DLD1 (cell line): Measurements from ENCODE around the gene LIMS2.

Experiments
- in situ Hi-C: cut with HindIII; loops from 2 replicates; pipeline ENCODE4 v1.10.0; 2017; ENCODE audit warnings: low sequenced_read_pairs

Gene LIMS2

DNA sequence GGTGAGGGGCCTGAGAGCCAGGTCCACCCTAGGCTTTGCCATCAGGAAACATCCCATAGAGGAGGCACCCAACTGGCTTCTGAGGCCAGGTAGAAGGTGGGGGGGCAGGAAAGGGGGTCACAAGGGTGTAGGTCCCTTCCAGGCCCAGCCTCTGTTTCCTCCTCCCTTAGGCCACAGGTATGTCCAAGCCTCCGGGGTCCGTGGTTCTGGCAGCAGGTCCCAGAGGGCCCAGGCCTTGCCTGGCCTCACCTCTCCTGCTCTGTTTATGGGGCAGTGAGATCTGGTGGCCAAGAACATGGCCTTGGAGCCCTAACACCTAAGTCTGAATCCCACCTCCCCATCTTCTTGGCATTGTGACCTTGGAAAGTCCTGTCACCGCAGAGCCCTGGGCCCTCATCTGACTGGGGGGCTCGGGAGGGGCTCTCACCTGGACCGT, 51.0 kb downstream of the LIMS2 start:
- in situ Hi-C loops: no loop called here

DNA sequence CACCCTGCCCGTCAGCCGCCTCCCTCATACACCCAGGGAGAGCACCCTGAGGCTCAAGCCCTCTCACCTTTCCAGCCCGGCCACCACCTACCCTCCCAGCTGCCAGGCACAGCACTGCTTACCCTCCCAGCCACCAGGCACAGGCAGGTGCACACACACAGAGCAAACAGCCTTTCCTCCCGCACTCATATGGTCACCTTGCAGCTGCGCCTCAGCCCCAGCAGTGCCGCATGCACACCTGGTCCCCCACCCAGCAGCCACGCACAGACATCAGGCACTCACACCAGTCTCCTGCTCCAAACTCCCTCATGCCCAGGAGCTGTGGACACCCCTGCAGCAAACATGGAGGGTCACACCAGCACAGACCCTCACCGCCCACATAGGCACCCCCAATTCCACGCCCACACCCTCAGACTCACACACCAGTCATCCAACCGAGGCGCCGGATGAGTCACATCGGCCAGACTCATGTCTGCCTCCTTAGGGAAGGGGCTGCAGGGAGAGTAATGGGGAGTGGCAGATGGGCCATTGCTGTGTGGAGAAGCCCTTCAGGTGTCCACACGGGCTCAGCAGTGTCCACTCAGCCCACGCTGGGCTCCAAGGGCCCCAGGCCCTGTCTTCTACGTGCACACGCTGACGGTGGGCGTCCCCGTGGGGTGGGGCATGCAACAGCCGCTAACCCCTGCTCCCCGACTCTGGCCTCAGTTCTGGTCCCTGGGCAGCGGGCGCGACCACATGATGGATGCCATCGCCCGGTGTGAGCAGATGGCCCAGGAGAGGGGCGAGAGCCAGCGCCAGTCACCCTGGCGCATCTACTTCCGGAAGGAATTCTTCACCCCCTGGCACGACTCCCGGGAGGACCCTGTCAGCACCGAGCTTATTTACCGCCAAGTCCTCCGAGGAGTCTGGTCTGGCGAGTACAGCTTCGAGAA, 51.7 kb downstream of the LIMS2 start:
- in situ Hi-C loops: no loop called here

GRCh38 chr2:127622561-127623387, 52.6 kb downstream of the LIMS2 start:
- in situ Hi-C loops: no loop called here

DNA sequence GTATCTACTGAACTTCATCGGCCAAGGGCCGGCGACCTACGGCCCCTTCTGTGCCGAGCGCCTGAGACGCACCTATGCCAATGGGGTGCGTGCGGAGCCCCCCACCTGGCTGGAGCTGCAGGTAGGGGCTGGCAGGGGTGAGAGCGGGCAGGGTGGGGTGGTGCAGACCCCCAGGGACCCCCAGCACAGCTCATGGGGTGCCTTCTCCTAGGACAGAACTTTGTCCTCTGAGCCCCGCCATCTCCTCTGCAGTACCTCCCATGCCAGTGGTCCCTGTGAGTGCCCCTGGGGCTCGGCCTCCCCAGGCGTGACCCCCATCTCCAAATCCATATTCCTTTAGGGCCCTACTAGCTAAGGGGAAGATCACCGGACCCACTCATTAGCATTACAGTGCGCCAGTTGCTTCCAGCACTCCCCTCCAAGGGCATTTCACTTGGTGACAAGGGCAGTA, 53.3 kb downstream of the LIMS2 start:
- in situ Hi-C loops: no loop called here

- in situ Hi-C loops: no loop called here
Measured at GRCh38 chr2:127620866-127621265, 54.5 kb downstream of the LIMS2 start.

DNA sequence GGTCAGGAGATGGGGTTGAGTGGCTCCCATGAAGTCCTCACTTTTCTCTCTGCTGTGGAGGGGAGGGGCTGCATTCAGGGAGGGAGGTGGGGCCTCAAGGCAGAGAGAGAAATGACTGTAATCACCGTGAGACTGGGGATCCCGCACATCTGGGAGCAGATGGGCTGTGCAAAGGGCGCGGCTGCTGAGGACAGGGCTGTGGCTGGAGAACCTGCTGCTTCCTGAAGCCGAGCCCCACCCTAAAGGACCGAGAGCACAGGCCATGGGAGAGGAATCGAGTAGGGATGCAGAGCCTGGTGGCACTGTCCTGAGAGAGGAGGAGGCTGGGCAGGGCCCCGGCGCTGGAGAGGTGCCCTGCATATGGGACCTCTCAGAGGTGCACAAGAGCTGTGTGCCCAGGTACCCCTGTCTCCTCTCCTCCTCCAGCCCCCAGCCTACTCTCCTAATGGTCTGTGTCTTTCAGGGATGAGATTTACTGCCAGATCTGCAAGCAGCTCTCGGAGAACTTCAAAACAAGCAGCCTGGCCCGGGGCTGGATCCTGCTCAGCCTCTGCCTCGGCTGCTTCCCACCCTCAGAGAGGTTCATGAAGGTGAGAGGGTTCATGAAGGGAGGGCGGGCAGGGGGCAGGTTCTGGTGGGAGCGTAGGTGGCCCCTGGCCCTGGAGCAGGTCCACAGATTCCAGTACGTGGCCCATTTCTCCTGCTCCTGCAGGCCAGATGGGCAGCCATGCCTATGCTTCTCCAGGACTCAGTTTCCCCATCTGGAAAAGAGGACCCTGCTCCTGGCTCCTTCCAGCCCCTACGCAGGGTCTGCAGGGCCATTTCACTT, 55.2 kb downstream of the LIMS2 start:
- in situ Hi-C loops: no loop called here

DNA sequence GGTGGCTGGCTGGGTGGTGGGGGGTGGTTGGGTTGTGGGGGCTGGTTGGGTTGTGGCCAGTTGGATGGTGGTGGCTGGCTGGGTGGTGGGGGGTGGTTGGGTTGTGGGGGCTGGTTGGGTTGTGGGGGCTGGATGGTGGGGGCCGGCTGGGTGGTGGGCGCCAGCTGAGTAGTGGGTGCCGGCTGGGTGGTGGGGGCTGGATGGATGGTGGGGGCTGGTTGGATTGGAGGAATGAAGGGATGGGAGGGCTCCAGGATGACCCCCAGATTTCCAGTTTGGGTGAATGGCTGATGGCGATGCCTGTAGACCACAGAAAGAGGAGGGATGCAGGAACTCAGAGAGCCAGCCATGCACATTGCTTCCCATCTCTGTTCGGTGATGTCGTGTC, 56.1 kb downstream of the LIMS2 start:
- in situ Hi-C loops: no loop called here

GRCh38 chr2:127618551-127619202, 56.7 kb downstream of the LIMS2 start:
- in situ Hi-C loops: no loop called here

GRCh38 chr2:127615511-127616166, 59.7 kb downstream of the LIMS2 start:
- in situ Hi-C loops: no loop called here

GRCh38 chr2:127614731-127615130, 60.6 kb downstream of the LIMS2 start:
- in situ Hi-C loops: no loop called here

DNA sequence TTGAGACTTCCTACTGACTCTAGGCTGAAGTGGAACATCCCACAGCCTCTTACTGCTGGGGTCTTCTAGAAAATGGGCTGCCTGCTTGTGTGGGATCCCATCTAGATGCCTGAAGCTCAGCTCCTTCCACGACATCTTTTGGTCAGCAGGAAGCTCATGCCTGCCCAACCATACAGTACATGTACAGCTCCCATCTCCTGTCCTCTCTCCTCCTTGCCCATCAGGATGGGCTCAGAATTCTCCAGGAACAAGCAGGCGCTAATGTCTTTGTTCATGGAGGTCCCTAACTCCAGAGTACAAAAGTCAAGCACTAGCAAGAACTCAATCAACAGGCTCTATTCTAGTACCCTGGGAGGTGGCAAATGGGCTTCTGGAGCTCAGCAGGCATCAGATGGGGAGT, 61.1 kb downstream of the LIMS2 start:
- in situ Hi-C loops: no loop called here

GRCh38 chr2:127612111-127612822, 63.1 kb downstream of the LIMS2 start:
- in situ Hi-C loops: no loop called here

DNA sequence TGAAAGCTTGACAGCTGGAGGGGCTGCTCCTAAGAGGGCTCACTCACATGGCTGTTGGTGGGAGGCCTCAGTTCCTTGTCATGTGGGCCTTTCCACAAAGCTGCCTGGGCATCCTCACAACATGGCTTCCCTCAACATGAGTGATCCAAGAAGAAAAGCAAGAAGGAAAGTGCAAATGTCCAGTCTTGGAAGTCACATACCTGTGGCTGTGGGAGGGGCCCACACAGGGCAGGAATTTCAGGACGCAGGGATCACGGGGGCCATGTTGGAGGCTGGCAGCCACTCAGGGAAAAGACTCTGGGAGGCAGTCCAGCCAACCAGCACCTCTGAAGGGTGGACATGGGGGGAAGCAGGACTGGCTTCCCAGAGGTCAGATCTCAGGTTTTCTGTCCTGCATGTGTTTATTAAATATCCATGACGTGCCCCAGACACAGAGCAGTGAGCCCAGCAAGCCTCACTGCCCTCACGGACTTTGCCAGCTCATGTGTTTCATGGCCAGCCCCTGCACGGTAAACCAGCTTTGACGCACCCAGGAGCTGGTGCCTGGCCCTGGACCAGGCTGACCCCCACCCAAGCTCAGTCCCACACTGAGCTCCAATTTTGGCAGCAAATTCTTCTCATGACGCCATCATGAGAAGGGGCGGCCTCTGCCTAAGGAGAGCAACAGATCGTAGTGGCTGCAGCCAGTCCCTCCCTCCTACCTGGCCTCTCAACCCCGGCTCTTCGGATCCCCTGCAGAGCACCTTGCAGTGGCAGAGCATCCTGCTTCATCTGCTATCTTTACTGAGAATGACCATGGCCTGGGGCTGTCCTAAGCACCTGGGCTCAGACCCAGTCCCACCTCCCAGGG, 64.0 kb downstream of the LIMS2 start:
- in situ Hi-C loops: no loop called here

- in situ Hi-C loops: no loop called here
Measured at GRCh38 chr2:127610561-127610960, 64.8 kb downstream of the LIMS2 start.

DNA sequence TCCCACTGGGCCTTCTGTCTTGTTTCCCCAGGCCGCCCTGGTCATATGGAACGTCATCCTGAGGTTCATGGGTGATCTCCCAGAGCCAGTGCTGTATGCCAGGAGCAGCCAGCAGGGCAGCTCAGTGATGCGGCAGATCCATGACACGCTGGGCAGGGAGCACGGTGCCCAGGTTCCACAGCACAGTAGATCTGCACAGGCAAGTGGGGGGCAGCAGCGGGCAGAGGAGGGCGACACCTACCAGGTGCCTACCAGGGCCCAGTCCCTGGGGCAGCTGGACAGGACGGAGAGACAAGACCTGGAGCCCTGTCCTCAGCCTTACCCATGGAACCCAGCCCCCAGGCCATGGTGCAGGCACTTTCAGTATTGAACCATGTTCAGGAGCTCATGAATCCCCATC, 65.5 kb downstream of the LIMS2 start:
- in situ Hi-C loops: no loop called here

DNA sequence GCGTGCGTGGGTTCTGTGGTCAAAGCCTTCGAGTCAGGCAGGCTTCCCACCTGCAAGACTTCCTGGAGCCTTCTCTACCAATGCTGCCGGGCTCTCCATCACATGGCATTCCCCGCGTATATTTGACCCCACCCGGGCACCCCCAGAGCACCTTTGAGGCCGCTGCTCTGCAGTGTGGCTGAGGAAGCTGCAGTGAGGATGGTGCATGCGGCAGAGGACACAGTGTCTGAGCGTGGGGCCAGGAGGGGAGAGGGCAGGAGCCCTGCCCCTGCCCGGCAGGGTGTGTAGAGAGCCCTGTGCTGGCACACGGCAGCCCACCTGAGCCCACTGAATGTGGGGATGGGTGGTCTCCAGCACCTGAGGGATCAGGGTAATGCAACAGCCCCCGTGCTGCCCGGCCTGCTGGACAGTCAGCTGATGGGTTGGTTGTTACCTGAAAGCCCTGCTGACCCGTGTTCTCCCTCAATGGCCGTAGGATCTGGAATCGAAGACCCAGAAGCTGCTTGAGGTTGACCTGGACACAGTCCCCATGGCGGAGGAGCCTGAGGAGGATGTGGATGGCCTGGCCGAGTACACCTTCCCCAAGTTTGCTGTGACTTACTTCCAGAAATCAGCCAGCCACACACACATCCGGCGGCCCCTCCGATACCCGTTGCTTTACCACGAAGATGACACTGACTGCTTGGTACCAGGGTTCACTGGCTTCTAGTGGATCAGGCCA, 66.1 kb downstream of the LIMS2 start:
- in situ Hi-C loops: no loop called here
